ENCODE results near the gene DPY19L3.

The DPY19L3 gene

DNA sequence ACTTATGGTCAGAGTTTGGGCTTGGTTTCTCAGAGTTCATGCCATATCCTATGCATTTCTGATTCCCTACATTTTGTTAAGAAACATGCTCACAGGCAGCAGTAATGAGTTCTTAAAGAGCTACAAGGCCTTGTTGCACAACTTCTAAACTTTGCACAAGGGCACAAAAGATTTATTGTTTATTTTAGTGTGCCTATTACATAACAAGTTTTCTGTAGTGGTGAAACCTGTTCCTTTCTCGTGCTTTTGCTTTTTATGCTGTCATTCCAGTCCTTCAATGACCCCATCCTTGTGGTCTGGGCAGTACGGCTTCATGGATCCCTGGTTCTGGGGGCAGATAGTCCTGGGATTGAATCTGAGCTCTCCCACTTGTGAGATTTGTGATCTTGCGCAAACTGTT lies 42.4 kb upstream of the DPY19L3 start:
- Histone ChIP-seq H3K79me2 (ENCODE audit: insufficient read depth, low read length) (peaks cover 21% of the 10 kb centered on the region; the same call in 1 of the 2 replicates), H2AFZ (ENCODE audit: low read length) (no peak overlapping the region), H3K4me2 (ENCODE audit: low read depth, low read length, poor library complexity, severe bottlenecking) (no peak overlapping the region), H3K9ac (ENCODE audit: low read depth, low read length, poor library complexity, severe bottlenecking) (no peak overlapping the region), H3K4me1 (ENCODE audit: insufficient read depth, low read length, poor library complexity, severe bottlenecking) (no peaks in the 10 kb centered on the region), H3K27me3 (ENCODE audit: insufficient read depth, low read length, poor library complexity, severe bottlenecking) (no peaks in the 10 kb centered on the region), H3K9me3 (ENCODE audit: insufficient read depth, low read depth, low read length) (no peaks in the 10 kb centered on the region), H4K20me1 (ENCODE audit: insufficient read depth, low read length, poor library complexity, severe bottlenecking) (peaks cover 5% of the 10 kb centered on the region), H3K4me3 (ENCODE audit: low read length, poor library complexity, severe bottlenecking) (no peak overlapping the region), H3F3A (ENCODE audit: low read depth) (no peaks in the 10 kb centered on the region), H3K36me3 (ENCODE audit: insufficient read depth, low read length) (peaks cover 53% of the 10 kb centered on the region; the same call in 1 of the 2 replicates), H3K9me2 (replicated peaks; ENCODE audit: low read depth, low read length) (no peaks in the 10 kb centered on the region)
- TF ChIP-seq, protein P1, sequence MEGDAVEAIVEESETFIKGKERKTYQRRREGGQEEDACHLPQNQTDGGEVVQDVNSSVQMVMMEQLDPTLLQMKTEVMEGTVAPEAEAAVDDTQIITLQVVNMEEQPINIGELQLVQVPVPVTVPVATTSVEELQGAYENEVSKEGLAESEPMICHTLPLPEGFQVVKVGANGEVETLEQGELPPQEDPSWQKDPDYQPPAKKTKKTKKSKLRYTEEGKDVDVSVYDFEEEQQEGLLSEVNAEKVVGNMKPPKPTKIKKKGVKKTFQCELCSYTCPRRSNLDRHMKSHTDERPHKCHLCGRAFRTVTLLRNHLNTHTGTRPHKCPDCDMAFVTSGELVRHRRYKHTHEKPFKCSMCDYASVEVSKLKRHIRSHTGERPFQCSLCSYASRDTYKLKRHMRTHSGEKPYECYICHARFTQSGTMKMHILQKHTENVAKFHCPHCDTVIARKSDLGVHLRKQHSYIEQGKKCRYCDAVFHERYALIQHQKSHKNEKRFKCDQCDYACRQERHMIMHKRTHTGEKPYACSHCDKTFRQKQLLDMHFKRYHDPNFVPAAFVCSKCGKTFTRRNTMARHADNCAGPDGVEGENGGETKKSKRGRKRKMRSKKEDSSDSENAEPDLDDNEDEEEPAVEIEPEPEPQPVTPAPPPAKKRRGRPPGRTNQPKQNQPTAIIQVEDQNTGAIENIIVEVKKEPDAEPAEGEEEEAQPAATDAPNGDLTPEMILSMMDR (conservative IDR thresholded peaks at IDR 0.05; ENCODE audit: low read length): no peak
- no peak for TF ChIP-seq EZH2phosphoT487 (IDR thresholded peaks at IDR 0.05; ENCODE audit: borderline replicate concordance)

DNA sequence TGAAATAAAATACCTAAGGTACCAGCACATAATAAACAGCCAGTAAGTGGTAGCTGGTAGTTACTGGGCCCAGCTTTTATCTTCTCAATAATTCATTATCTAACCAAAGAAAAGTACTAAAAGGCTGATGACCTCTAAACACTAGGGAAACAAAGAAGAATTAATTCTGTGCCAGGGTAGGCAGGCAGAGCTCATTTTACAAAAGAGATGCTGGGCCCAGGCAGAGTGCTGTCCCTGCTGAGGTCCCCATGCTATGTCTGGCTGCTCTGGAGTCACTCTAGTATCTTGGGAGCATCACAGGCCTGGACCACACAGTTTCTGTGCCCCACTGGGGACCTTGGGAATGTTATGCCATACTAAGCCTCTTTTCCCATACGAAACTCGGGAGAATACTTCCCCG lies 41.9 kb upstream of the DPY19L3 start:
- Histone ChIP-seq H3K36me3 (ENCODE audit: insufficient read depth, low read length) (peaks cover 51% of the 10 kb centered on the region; the same call in 1 of the 2 replicates), H3F3A (ENCODE audit: low read depth) (no peaks in the 10 kb centered on the region), H3K4me2 (ENCODE audit: low read depth, low read length, poor library complexity, severe bottlenecking) (no peak overlapping the region), H2AFZ (ENCODE audit: low read length) (no peak overlapping the region), H3K79me2 (ENCODE audit: insufficient read depth, low read length) (peaks cover 21% of the 10 kb centered on the region; the same call in 1 of the 2 replicates), H3K4me1 (ENCODE audit: insufficient read depth, low read length, poor library complexity, severe bottlenecking) (no peaks in the 10 kb centered on the region), H3K9me3 (ENCODE audit: insufficient read depth, low read depth, low read length) (no peaks in the 10 kb centered on the region), H3K9ac (ENCODE audit: low read depth, low read length, poor library complexity, severe bottlenecking) (no peak overlapping the region), H3K27me3 (ENCODE audit: insufficient read depth, low read length, poor library complexity, severe bottlenecking) (no peaks in the 10 kb centered on the region), H3K9me2 (replicated peaks; ENCODE audit: low read depth, low read length) (no peaks in the 10 kb centered on the region), H3K4me3 (ENCODE audit: low read length, poor library complexity, severe bottlenecking) (no peak overlapping the region), H4K20me1 (ENCODE audit: insufficient read depth, low read length, poor library complexity, severe bottlenecking) (peaks cover 5% of the 10 kb centered on the region)
- TF ChIP-seq EZH2phosphoT487 (IDR thresholded peaks at IDR 0.05; ENCODE audit: borderline replicate concordance): no peak
- TF ChIP-seq, protein P1 (conservative IDR thresholded peaks at IDR 0.05; ENCODE audit: low read length): no peak

DNA sequence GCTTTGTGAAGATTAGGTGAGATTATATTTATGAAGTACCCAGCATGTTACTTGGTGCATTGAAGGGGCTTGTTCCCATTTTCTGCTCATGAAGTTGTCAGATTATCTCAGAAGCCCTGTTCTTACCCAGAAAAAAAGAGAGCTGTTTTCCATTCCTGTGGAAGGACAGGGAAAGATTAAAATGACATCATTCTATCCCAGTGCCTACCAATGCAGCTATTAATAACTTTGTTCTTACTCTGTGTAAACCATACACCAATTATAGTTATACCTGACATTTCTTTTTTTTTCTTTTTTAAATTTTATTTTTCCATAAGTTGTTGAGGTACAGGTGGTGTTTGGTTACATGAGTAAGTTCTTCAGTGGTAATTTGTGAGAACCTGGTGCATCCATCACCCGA lies 41.5 kb upstream of the DPY19L3 start:
- Histone ChIP-seq H3K79me2 (ENCODE audit: insufficient read depth, low read length) (peaks cover 24% of the 10 kb centered on the region; the same call in 1 of the 2 replicates), H2AFZ (ENCODE audit: low read length) (no peak overlapping the region), H3K36me3 (ENCODE audit: insufficient read depth, low read length) (peaks cover 47% of the 10 kb centered on the region; the same call in 1 of the 2 replicates), H3F3A (ENCODE audit: low read depth) (no peaks in the 10 kb centered on the region), H3K9me2 (replicated peaks; ENCODE audit: low read depth, low read length) (no peaks in the 10 kb centered on the region), H3K4me1 (ENCODE audit: insufficient read depth, low read length, poor library complexity, severe bottlenecking) (no peaks in the 10 kb centered on the region), H3K9ac (ENCODE audit: low read depth, low read length, poor library complexity, severe bottlenecking) (no peak overlapping the region), H3K4me3 (ENCODE audit: low read length, poor library complexity, severe bottlenecking) (no peak overlapping the region), H3K4me2 (ENCODE audit: low read depth, low read length, poor library complexity, severe bottlenecking) (no peak overlapping the region), H3K27me3 (ENCODE audit: insufficient read depth, low read length, poor library complexity, severe bottlenecking) (no peaks in the 10 kb centered on the region), H4K20me1 (ENCODE audit: insufficient read depth, low read length, poor library complexity, severe bottlenecking) (peaks cover 5% of the 10 kb centered on the region), H3K9me3 (ENCODE audit: insufficient read depth, low read depth, low read length) (no peaks in the 10 kb centered on the region)
- no peak for TF ChIP-seq EZH2phosphoT487 (IDR thresholded peaks at IDR 0.05; ENCODE audit: borderline replicate concordance)
- TF ChIP-seq, protein P1 (conservative IDR thresholded peaks at IDR 0.05; ENCODE audit: low read length): no peak

All from Loucy (cell line).